Measurements from ENCODE around the gene NLRP9.

DNA sequence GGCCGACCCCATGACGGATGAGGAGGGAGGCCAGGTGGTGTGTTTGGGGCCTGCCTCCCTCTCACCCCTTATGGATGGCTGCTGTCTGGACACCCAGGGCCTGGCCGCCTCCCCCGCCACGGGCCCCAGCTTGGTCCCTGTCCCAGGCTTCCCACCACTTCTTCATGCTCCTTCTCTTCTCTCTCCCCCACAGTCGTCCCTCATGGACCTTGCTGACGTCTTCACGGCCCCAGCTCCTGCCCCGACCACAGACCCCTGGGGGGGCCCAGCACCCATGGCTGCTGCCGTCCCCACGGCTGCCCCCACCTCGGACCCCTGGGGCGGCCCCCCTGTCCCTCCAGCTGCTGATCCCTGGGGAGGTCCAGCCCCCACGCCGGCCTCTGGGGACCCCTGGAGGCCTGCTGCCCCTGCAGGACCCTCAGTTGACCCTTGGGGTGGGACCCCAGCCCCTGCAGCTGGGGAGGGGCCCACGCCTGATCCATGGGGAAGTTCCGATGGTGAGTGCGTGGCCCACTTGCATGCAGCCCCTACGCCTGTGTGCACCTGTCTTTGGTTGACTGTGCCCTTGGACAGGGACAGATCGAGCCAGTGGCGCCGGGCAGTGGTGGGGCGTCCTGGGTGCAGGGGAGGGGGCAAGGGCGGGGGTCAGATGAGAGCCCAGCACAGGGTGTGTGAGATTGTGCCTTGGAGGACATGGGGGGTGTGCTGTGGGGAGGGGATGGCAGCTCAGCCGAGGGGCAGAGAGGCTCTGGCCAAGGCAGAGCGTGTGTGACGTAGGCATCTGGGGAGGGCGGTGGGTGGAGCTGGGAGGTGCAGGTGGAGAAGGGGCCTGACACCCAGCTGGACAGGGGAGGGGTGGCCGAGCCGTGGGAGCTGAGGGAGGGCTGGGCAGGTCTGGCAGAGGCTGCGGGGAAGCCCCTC is 46.4 kb downstream of the NLRP9 start:
- TF ChIP-seq, protein P1, sequence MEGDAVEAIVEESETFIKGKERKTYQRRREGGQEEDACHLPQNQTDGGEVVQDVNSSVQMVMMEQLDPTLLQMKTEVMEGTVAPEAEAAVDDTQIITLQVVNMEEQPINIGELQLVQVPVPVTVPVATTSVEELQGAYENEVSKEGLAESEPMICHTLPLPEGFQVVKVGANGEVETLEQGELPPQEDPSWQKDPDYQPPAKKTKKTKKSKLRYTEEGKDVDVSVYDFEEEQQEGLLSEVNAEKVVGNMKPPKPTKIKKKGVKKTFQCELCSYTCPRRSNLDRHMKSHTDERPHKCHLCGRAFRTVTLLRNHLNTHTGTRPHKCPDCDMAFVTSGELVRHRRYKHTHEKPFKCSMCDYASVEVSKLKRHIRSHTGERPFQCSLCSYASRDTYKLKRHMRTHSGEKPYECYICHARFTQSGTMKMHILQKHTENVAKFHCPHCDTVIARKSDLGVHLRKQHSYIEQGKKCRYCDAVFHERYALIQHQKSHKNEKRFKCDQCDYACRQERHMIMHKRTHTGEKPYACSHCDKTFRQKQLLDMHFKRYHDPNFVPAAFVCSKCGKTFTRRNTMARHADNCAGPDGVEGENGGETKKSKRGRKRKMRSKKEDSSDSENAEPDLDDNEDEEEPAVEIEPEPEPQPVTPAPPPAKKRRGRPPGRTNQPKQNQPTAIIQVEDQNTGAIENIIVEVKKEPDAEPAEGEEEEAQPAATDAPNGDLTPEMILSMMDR (conservative IDR thresholded peaks at IDR 0.05), result no peak
- no peak for TF ChIP-seq EZH2 (IDR thresholded peaks at IDR 0.05; ENCODE audit: low read depth)

All from PC-9 (cell line).